ENCODE data around the gene STX12.

- no peak for TF ChIP-seq CTCF (IDR thresholded peaks at IDR 0.05)
- no peak for TF ChIP-seq POLR2A (IDR thresholded peaks at IDR 0.05)
Measured at GRCh38 chr1:27782950-27783349, 9.9 kb downstream of the STX12 start.

Data from body of pancreas (tissue), 4 donors.